ENCODE results near the gene SCO1.
"Not testable (repeated sequence)": the region's sequence is repeated elsewhere in the genome, so short reads cannot be mapped to it uniquely, and the experiment has no call there.

SCO1 gene

DNA sequence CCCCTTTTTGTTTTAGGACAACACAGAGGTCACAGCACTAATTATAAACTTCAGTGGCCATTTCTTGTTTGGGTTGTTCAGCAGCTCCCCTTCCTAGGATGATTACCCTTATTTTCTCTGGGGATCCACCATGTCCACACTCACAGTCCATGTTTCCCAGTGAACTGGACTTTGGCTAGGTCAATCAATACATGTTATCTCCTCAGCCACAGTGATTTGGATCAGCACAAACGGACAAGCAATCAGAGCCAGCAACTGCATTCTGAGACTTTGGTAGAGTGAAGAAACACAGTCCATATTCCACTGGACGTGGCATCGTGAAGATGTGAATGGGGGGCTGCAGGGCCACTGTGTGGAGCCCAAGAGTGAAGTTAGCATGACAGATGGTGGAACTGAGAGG lies 27.9 kb upstream of the SCO1 start:
- DNase-seq, result no peak

GRCh38 chr17:10724546-10725195 lies 27.3 kb upstream of the SCO1 start:
- no peak for DNase-seq

DNA sequence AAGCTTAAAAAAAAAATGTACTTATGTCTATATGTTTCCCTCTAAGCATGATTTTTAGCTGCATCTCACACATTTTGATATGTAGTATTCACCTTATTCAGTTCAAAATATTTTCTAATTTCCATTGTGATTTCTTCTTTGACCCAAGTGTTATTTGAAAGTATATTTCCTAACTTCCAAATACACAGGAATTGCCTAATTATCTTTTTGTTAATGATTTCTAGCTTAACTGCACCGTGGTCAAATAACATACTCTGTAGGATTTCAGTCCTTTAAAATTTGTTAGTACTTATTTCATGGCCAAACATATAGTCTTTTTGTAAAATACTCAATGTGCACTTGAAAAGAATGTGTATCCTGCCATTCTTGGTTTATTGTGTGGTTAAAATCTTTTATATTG lies 21.2 kb upstream of the SCO1 start:
- DNase-seq, result no peak

DNA sequence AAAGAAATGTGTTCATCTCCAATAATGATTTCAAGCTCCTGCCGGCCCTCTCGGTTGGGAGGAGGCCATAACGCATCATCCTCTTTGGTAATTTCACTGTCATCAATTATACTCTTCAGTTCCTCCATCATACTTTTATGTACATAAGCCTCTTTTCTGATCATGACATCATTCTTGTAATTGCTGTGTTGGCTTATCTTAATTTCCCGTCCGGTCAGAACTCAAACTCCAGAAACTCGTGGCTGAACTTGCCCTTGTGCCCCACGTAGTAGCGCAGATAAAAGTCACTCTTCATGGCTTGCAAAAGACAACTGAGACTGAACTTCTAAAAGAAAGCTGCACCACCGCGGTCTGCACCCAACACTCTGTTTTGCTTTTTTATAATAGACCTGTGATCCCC lies 18.9 kb upstream of the SCO1 start:
- peak; percentile 28 for DNase-seq

- no peak for DNase-seq
These were observed 16.0 kb upstream of the SCO1 start for GRCh38 chr17:10713318-10713717.

- no peak for DNase-seq
These were observed 8.4 kb upstream of the SCO1 start for GRCh38 chr17:10705727-10706126.

DNA sequence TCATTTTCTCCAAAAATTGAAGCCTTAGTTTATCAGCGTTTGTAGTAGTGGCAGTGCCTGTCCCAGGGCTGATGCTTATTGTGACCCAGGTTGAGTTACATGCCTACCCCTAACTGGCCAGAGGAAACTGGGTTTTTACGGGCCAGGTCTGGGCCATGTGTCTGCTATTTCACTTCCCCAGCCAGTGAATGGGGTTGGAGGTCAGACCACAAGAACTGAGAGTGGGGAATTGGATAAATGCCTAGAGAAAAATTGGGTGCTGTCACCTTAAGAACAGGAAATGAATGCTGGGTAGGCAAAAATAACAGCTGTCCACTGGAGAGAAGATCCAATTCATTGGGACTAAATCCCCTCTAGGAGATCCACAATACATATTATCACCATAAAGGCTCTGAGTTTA lies 5.2 kb upstream of the SCO1 start:
- peak; percentile 23 for DNase-seq

DNA sequence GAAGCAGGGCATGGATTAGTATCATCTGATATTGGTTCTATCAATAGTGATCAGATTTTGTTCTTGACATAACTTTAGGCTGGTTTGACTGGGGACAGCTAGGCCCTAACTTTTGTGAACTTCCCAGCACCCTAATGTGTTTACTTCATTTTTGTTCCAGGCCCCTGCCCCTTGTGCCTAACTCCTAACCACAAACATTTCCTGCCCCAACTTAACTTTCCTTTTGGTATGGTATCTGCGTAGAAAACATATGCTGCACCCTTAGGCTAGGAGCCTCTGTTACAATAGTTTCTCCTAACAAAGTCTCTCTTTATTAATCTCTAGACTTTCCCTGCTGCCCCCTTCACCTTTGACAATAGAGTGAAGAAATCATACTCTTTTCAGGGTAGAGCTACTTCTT lies 2.5 kb upstream of the SCO1 start:
- no peak for DNase-seq

DNA sequence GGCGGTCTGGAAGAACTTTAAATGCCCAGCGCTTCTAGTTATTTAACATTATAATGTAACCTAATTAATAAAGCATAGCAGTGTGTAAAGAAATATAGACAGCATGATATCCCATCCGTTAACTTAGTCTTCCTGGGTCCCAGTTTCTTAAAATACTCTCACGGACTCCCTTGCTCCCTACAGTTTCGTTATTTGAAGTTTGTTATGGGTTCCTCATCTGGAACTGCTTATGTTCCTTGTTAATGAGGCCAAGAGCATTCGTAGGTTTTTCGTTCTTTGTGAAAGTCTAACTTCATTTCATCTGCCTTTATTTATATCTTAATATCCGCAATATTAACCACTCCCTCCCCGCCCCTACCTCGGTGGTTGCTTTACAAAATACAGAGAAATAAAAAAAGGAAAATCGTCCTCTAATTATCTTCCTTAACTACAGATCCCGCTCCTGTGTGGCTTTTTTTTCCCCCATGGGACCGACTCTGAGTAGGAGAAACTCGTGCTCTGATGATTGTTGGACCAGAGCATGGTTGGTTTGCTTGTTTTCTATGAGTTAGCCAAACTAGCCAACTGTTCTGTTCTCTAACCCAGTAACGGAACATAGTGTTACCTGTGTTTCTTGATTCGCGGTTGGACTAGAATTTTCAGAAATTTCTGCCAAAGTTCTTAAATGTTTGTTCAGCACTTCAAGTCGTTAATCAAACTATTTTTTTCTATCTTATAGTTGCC lies 924 bp upstream of the SCO1 start:
- peak; percentile 32 for DNase-seq

DNA sequence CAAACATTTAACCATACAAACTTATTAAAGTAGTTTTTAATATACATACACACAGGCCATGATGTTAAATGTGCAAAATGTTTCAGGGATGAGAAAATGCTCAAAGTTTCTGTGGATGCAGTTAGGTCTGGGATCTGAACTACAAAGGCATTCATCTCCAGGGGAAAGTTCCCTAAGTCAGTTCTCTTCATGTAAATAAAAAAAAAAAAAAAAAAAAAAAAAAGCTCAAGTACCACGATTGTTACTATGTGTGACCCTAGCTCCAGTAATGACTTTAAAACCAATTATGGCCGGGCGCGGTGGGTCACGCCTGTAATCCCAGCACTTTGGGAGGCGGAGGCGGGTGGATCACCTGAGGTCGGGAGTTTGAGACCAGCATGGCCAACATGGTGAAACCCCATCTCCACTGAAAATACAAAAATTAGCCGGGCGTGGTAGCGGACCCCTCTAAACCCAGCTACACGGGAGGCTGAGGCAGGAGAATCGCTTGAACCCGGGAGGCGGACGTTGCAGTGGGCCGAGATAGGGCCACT lies 1.4 kb downstream of the SCO1 start:
- not testable (repeated sequence) for DNase-seq

DNA sequence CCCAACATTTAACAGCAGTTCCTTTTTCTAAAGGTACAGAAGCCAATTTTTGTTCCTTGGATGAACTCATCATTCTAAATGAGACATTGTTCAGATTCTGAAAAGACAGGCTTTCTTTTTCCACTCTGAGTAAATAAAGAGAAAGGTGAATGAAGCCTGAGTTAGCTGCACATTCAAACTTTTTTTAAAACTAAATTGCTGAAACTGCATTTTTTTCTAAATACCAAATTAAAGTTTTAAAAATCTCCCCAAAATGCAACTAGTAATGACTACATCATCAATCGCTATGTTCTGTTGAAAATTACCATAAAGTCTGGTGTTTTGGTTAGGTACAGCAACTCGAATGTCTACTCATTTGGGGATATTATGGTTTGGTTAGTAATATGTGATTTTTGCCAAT lies 9.8 kb downstream of the SCO1 start:
- DNase-seq, result no peak

- DNase-seq, result peak; percentile 33
These were observed 13.5 kb downstream of the SCO1 start for GRCh38 chr17:10683853-10684252.

DNA sequence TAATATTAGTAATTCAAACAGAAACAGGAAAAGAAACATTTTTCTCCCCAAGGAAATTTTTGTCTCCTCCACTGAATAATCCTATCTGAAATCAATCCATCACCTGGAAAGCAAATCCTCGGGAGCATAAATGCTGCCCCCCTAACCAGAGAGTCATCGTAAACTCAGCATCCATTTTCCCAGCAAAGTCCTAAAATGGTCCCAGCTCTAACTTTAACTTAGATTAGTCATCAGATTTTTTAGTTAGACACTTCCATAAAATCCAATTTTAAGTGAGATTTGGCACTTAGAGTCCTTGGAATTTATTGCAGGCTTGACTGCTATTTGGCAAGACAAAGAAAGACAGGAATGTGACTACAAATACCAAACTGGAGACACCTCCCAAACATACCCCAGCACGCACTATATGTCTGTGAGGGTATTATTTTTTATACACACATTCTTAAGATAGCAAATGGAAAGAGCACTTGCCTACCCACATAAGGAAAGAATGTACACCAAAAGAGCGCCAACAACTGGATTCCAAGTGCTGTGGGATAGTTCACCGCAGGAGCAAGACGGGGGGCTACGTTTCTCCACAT lies 15.4 kb downstream of the SCO1 start:
- no peak for DNase-seq

- DNase-seq, result no peak
These were observed 22.6 kb downstream of the SCO1 start for GRCh38 chr17:10674704-10675103.

DNA sequence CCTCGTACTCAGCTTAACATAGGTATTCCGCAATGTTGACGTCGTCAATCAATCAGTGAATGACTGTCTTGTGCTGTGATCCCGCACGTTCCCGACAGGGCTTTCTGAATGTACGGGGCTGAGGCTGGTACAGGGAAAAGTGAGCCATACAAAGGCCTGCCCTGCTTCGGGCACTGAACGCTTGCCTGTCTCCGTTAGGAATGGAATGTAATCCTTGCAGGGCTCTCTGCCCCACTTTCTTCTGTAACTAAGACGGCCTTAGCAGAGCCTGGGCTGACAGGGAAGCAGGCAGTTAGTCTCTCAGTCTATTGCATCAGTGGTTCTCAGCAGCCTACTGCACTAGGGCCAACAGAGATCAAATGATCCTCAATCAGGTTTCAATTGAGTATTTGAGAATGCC lies 24.0 kb downstream of the SCO1 start:
- DNase-seq, result no peak

GRCh38 chr17:10668775-10669174 lies 28.6 kb downstream of the SCO1 start:
- no peak for DNase-seq

GRCh38 chr17:10666906-10667305 lies 30.4 kb downstream of the SCO1 start:
- DNase-seq, result no peak

- no peak for DNase-seq
These were observed 32.8 kb downstream of the SCO1 start for GRCh38 chr17:10664571-10664970.

- no peak for DNase-seq
These were observed 34.1 kb downstream of the SCO1 start for GRCh38 chr17:10663231-10663630.

DNA sequence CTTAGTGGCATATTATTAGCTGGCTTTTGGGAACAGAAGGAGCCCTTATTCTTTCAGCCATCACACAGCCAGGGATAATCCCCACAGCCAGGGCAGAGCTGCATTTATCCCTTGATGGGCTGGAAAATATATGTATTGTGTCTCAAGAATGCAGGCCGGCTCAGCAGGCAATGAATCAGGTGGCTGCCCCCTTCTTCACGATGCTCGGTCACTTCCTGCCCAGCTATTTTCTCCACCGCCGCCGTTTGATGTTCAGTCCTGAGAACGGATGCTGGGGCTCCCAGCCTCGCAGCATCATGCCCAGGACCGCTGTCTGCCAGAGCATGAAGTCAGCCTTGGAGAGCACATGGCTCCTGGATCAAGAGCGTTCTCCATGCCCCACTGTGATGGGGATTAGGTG lies 35.9 kb downstream of the SCO1 start:
- no peak for DNase-seq

DNA sequence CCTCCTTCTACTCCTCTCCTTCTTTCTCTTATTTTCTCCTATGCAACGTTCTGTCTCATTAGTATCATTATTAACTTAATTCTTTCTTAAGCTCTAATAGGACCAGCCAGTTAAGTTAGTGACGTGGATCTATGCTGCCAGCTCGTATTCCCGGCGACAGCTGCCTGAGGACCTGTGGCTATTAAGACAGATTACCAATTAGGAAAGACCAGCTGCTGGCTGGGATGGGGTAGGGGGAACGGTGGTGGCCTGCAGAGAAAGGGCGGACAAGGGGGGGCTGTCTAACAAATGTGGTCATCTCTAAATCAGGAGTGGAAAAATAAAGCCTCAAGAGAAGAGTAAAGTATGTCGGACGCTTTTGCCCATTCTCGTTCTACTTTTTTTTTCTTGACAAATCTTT lies 39.5 kb downstream of the SCO1 start:
- DNase-seq, result no peak

GRCh38 chr17:10657148-10657547 lies 40.2 kb downstream of the SCO1 start, which contains the start of gene MYH3:
TSS of gene MYH3 (minus strand) at chr17:10657309. CDS start at chr17:10655064, 2,245 bp downstream.
- DNase-seq, result no peak

DNA sequence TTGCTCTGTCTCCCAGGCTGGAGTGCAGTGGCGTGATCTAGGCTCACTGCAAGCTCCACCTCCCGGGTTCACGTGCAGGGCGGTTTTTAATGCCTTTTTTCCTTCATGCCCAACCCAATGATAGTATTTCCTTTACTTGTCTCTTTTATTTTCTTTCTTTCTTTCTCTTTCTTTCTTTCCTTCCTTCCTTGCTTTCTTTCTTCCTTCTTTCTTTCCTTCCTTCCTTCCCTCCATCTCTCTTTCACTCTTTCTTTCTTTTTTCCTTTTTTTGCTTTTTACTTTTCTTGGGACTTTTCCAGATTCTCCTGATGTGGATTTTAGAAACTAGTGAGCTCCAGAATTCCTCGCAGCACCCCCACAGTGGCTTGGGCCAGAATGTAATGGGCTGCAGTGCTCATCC lies 43.3 kb downstream of the SCO1 start:
- DNase-seq, result no peak

DNA sequence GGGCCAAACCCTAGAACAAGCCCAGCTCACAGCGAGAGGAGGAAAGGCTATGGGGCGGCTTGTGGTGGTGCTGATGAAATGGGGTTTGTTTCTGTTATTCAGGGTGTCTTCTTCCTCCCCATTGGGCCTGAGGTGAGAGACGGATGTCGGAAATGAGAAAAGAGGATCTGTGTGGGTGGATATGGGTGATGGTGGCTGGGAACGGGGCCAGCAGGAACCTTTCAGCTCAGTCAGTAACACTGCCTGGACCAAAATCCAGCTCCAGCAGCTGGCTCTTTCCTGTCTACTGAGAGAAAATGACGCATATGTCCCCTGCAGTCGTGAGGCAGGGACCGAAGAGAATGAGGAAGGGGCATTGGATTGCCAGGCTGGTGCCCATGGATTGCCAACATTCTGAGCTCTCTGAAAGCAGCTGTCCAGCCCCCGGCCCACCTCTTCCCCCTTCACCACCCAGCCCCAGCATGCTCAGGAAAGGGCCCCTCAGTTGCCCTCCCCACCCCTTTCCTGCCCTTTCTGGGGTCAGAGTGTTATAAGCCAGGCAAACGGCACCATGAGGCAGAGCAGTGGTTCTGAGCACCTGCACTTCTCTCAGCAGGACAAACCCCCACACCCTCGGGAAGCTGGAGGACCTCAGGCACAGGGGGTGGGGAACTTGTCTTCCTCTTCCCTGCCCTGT lies 44.2 kb downstream of the SCO1 start:
- DNase-seq, result no peak
